Effector memory CD4-positive, alpha-beta T cell (primary cell): ENCODE results near the gene ADGRB2.

Experiments
- DNase-seq, 3 donors: peaks; one replicate each; pipeline ENCODE4 v3.0.0-alpha.2; 2020
- H3K27ac ChIP-seq: 2 replicates; pipeline ENCODE4 v1.7.0; 2013; ENCODE audit warnings: mild to moderate bottlenecking, low read length, moderate library complexity; ENCODE audit not compliant: insufficient read depth, poor library complexity, severe bottlenecking
- H3K27me3 ChIP-seq: replicated peaks from 2 replicates; pipeline ENCODE4 v1.7.0; 2013; ENCODE audit warnings: mild to moderate bottlenecking, low read length; ENCODE audit not compliant: insufficient read depth, control insufficient read depth, poor library complexity, severe bottlenecking
- H3K36me3 ChIP-seq: 2 replicates; pipeline ENCODE4 v1.7.0; 2013; ENCODE audit warnings: mild to moderate bottlenecking, low read length, moderate library complexity; ENCODE audit not compliant: control insufficient read depth, insufficient read depth
- H3K4me1 ChIP-seq: 2 replicates; pipeline ENCODE4 v1.7.0; 2013; ENCODE audit warnings: low read length, mild to moderate bottlenecking; ENCODE audit not compliant: control insufficient read depth, insufficient read depth, poor library complexity, severe bottlenecking
- H3K4me3 ChIP-seq: 2 replicates; pipeline ENCODE4 v1.7.0; 2013; ENCODE audit warnings: low read length, low read depth, mild to moderate bottlenecking; ENCODE audit not compliant: insufficient read depth, poor library complexity, severe bottlenecking
- H3K9me3 ChIP-seq: 2 replicates; pipeline ENCODE4 v1.7.0; 2013; ENCODE audit warnings: mild to moderate bottlenecking, low read length, moderate library complexity; ENCODE audit not compliant: control insufficient read depth

ADGRB2 gene

DNA sequence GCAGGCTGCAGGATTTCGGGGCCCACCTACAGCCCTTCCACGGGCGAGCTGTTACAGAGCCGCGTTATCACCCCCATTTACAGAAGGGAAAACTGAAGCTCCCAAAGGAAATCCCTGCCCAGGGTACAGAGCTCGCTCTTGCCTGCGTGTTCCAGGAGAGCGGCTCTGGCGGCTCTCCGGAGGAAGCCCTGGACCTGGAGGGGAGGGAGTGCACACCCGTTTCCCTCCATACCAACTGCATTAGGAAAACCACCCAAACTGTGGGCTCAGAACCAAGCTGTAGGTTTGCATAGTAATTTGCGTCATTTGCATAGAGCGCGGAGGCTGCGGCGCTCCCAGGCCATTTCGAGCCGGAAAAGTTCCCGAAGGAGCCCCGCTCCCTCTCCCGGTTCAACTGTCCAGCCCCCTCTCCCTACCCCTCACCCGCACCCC is 24.7 kb upstream of the ADGRB2 start:
- no peaks in the 10 kb centered on the region for H3K27me3 ChIP-seq
- H3K9me3 ChIP-seq: no peaks in the 10 kb centered on the region
- peak overlapping the region; percentile 57 for H3K4me3 ChIP-seq
- no peaks in the 10 kb centered on the region for H3K36me3 ChIP-seq
- peaks cover 4% of the 10 kb centered on the region for H3K4me1 ChIP-seq
- DNase-seq: no peak
- peak overlapping the region; percentile 71 for H3K27ac ChIP-seq

DNA sequence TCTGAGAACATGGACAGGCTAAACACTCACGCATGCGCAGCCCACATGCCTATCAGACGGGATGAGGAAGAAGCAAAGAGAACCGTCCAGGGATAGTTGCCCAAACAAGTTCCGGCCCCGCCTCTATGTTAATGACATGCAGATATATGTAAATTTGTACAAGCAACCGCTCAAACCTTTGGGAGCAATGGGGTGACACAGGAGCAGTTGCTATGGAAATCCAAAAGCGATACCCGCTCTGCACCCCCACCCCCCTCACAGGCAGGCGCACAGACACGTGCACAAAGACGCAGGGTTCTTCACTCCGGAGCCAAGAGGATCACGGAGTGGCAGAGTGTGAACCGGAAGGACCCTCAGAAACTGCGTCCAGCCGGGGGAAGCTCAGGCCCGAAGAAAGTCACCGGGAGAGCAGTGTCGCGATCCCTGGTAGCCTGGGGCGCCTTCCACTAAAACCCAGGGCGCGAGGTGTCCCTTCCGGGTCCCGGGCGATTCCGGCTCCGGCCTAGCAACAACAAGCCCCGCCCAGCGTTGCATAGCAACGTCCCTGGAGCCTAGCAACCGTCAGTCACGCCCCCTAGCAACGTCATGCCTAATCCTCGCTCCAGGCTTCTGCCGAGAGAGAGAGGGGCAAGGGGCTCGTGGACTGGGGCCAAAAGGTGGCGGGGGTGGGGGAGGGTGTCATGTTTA is 24.1 kb upstream of the ADGRB2 start:
- Histone ChIP-seq H3K27ac (peak overlapping the region; percentile 71), H3K27me3 (no peaks in the 10 kb centered on the region), H3K4me1 (peaks cover 4% of the 10 kb centered on the region), H3K9me3 (no peaks in the 10 kb centered on the region), H3K4me3 (peak overlapping the region; percentile 57), H3K36me3 (no peaks in the 10 kb centered on the region)
- DNase-seq: peak; percentile 81 to 87 (median 83)

DNA sequence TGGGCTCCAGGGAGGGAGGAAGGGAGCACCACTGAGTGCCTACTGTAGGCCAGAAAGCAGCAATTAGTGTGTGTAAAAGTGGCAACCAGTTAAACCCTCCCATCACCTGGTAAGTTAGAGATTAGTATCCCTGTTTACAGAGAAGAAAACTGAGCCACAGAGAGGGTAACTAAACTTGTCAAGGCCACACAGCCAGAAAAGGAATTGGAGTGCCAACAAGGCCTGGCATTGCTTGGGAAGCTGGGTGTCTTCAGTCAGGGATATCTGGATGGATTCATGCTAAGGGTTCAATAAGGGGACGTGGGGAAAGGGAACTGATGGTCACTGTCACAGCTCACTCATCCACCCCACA is 23.6 kb upstream of the ADGRB2 start:
- Histone ChIP-seq H3K27ac (peak overlapping the region; percentile 71), H3K27me3 (no peaks in the 10 kb centered on the region), H3K9me3 (no peaks in the 10 kb centered on the region), H3K4me1 (peaks cover 4% of the 10 kb centered on the region), H3K36me3 (no peaks in the 10 kb centered on the region), H3K4me3 (peak overlapping the region; percentile 57)
- DNase-seq: no peak

DNA sequence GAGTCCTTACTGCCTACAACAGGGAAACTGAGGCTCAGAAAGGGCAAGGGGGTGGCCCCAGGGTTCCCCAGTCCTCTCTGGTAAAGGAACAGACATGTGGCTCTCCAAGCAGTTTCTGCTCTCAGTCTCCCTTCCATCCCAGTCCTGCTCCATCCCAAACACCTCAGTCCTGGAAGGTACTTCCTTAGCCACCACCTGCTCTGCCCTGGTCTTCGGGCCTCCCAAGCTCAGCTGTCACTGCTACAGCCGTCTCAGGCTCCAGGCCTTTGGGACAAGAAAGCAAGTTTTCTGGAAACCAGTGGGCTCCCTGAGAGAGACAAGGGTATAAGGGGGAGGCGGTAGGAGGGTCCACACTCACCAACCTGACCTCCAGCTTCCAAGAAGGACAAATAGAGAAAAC is 23.1 kb upstream of the ADGRB2 start:
- no peak overlapping the region for H3K4me3 ChIP-seq
- DNase-seq: no peak
- peak overlapping the region; percentile 71 for H3K27ac ChIP-seq
- H3K4me1 ChIP-seq: peaks cover 5% of the 10 kb centered on the region
- no peaks in the 10 kb centered on the region for H3K36me3 ChIP-seq
- no peaks in the 10 kb centered on the region for H3K27me3 ChIP-seq
- no peaks in the 10 kb centered on the region for H3K9me3 ChIP-seq

DNA sequence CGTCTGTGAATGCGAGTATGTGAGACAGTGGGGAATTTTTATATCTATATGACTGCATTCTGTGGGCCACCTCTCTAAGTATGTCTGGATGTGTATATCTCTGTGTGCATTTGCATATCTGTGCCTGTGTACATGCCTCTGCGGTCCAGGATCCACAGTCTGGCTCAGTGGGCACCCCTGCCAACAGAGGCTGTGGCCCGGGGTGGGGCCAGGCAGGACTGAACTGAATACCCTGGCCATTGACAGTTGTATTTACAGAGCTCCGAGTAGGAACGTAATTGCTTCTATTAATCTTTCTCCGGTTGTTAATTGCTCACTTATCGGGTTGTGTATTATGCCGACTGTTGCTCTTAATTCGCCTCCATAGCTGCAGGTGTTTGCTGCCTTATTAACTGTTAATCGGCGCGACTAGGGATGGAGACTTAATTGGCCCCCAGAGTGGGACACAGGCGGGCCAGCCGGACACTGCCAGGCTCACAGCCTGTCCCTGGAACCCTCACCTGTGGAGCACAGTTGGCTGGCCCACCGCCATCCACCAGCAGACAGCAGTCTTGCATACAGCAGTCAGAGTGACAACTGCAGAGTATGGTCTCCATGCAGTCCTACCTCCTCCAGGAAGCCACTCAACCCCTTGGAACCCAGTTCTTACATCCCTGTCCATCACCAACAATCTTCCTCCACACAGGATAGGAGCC is 22.4 kb upstream of the ADGRB2 start:
- Histone ChIP-seq H3K9me3 (no peaks in the 10 kb centered on the region), H3K27me3 (no peaks in the 10 kb centered on the region), H3K27ac (no peak overlapping the region), H3K36me3 (no peaks in the 10 kb centered on the region), H3K4me1 (peaks cover 8% of the 10 kb centered on the region), H3K4me3 (no peak overlapping the region)
- DNase-seq: no peak

DNA sequence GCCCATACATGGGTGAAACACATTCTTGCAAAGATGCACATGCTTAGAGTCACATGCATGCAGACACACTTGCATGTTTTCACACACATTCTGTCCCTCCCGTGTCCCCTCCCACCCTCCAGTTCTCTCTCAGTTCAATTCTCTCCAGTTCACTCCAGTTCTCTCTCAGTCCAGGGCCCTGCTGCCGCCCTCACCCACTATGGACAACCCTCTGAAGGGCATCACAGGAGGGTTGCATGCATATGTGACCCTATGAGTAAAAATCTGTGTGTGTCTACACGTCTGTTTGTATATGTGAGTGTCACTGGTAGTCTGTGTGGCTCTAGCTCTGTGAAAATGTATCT is 21.8 kb upstream of the ADGRB2 start:
- H3K36me3 ChIP-seq: no peaks in the 10 kb centered on the region
- H3K4me1 ChIP-seq: peaks cover 8% of the 10 kb centered on the region
- no peaks in the 10 kb centered on the region for H3K27me3 ChIP-seq
- DNase-seq: no peak
- no peaks in the 10 kb centered on the region for H3K9me3 ChIP-seq
- H3K27ac ChIP-seq: no peak overlapping the region
- no peak overlapping the region for H3K4me3 ChIP-seq

DNA sequence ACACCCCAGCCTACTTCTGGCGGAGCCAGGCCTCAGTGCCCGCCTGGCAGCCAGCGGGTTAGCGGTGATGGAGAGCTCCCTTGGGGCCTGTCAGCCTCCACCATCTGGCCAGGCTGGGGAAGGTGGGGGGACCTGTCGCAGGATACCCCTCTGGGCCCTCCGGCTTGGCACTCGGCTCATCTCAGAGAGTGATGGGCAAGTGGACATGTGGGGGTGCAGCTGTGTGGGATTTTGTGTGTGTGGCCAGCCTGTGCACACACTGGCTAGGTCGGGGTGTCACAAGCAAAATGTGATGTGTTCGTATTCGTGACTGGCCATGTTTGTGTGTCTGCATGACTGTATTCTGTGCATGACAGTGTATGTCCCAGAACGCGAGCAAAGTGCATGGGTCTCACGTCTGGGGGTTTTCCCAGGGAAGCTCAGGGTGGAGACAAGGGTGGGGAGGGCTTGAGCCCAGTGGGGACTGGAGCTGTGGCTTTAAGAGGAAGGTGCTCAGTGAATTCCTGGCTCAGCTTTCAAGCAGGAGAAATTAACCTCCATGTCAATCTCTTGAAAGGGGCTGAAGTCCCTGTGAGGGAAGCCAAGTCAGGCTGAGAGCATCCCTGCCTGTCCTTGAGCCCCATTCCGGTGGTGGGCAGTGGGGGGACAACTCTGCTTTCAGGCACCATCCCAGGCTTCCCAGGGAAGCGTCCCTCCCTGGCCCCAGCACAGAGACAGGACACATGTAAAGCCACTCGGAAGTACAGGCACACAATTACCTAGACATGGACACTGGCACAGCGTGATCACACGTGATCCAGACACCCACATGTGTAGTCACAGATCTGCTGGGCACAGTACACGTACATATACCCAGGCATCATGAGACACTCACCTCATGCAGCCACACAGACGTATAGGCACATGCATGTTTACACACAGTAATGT is 21.1 kb upstream of the ADGRB2 start:
- no peaks in the 10 kb centered on the region for H3K27me3 ChIP-seq
- H3K27ac ChIP-seq: no peak overlapping the region
- no peak for DNase-seq
- no peak overlapping the region for H3K4me3 ChIP-seq
- peaks cover 8% of the 10 kb centered on the region for H3K4me1 ChIP-seq
- H3K9me3 ChIP-seq: no peaks in the 10 kb centered on the region
- no peaks in the 10 kb centered on the region for H3K36me3 ChIP-seq

DNA sequence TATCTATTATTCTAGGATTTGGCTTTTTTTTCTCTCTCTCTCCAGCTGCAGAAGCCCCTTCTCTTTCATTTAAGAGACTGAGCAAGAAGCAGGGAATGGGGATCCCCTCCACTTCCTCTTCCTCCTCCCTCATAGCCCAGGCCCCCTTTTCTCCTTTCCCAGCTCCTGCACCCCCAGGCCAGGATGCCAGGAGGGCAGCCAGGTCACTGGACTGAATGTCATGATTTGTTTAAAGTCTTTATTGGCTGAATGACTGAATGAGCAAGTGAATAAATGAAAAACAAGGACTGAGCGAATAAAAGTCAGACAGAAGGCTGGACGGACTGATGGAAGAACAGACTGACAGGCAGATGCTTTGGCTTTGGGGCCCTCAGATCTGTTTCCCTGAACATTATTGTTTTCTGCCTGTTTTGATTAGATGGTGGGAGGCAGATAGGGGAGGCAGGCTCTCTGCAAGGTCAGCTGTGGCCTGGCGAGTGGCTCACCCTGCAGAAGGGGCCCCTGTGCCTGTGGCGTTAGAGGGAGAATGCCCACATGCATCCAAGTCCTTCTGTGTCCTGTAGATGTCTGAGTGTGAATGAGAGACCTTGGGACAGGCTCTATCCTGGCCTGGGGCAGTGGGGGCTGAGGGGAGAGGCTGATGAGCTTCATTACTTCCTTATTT is 20.3 kb upstream of the ADGRB2 start:
- peaks cover 7% of the 10 kb centered on the region for H3K4me1 ChIP-seq
- H3K36me3 ChIP-seq: no peaks in the 10 kb centered on the region

DNA sequence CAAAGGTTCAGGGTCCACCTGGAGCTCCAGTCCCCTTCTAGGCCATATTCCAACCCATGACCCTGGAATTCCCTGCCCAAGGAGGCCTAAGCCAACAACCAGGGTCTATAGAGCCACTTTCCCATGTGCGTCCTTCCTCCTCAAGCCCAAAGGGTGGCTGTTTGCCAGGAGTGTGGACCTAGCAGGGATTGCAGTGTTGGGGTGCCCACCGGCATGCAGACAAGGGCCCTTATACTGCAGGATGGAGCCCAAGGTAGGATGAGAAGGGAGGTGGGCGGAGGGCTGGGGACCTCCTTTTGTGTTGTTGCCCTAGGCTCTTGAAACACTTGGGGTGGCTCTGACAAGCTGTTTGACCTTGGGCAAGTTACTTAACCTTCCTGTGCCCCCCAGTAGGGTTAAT is 19.7 kb upstream of the ADGRB2 start:
- DNase-seq: no peak
- Histone ChIP-seq H3K27ac (no peak overlapping the region), H3K36me3 (no peaks in the 10 kb centered on the region), H3K4me1 (peaks cover 3% of the 10 kb centered on the region), H3K9me3 (no peaks in the 10 kb centered on the region), H3K4me3 (no peak overlapping the region), H3K27me3 (no peaks in the 10 kb centered on the region)

More for the DNA sequence above, 20.3 kb upstream of the ADGRB2 start:
- DNase-seq: no peak
- Histone ChIP-seq H3K27me3 (no peaks in the 10 kb centered on the region), H3K27ac (no peak overlapping the region), H3K4me3 (no peak overlapping the region), H3K9me3 (no peaks in the 10 kb centered on the region)
